ENCODE results near the gene PLD2.

The PLD2 gene

DNA sequence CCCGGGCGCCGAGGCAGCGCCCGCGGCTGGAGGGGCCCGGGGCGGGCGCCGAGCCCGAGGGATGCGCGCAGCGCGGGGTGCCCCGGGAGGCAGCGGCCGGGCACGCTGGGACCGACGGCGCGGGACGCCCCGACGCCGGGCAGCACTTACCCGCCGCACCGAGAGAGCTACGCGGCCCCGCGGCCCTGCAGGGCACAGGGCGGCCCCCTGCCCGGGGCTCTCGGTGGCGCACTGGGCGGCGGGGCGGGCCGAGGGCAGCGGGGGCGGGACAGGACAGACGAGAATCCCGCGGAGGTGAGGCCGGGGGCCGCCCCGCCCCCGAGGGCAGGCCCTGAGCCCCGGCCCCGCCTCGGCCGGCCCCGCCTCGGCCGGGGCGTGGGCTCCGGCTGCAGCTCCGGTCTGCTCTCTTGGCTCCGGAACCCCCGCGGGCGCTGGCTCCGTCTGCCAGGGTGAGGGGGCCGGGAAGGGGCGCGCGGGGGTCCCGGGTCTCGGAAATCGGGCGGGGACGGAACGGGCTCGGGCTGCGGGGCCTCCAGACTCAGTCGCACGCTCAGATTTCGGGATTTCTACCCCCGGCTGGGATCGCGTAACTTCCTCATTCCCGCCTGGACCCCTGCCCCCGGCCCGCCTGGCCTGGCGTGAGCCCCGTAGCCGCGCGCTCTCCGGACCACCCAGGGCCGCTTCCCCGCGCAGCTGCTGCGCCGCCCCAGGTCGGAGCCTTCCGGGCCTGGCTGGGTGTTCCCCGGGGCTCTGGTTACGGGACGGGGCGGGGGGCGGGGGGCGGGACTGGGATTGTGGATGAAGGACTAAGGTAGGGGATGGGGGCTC is at the start of gene PLD2:
PLD2 (plus strand) TSS at position 376 of the 828 bp plus-strand sequence. CDS start 621 bp downstream, outside the sequence.
- Mint-ChIP-seq H3K27me3 (ENCODE audit: low read depth) (no peaks in the 10 kb centered on the region), H3K27ac (peak within 1 kb of the TSS; percentile 60), H3K4me3 (peak within 1 kb of the TSS; percentile 75), H3K4me1 (ENCODE audit: low read depth) (peaks cover 8% of the 10 kb centered on the region), H3K9me3 (no peaks in the 10 kb centered on the region), H3K36me3 (ENCODE audit: low read depth) (peaks cover 6% of the 10 kb centered on the region)
- peak; percentile 92 for DNase-seq (ENCODE audit: low spot score)

- no peak for DNase-seq (ENCODE audit: low spot score)
- H3K4me1 Mint-ChIP-seq (ENCODE audit: low read depth), result no peaks in the 10 kb centered on the region
- no peak overlapping the region for H3K4me3 Mint-ChIP-seq
- H3K9me3 Mint-ChIP-seq, result no peaks in the 10 kb centered on the region
- H3K36me3 Mint-ChIP-seq (ENCODE audit: low read depth), result no peaks in the 10 kb centered on the region
- H3K27ac Mint-ChIP-seq, result no peak overlapping the region
- peaks cover 15% of the 10 kb centered on the region for H3K27me3 Mint-ChIP-seq (ENCODE audit: low read depth)
Observed at GRCh38 chr17:4759776-4760236, 47.1 kb upstream of the PLD2 start.

DNA sequence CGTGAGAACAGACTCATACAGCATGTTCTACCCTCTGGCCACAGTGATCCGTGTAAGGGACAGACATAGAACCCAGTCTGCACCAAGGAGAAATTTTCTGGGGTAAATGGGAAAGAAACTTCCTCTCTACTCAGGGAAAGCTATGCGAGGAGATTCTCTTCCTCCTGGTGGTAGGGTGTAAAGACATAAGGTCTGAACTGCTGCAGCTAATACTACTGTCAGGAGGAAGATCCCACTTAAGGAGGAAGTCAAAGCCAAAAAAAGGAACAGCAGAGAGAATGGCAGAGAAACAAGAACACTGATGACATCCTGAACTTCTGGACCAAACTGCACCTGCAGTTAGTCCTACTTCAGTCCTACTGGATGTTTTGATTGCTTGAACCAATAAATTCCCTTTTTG is 42.4 kb upstream of the PLD2 start:
- no peaks in the 10 kb centered on the region for H3K36me3 Mint-ChIP-seq (ENCODE audit: low read depth)
- H3K9me3 Mint-ChIP-seq, result no peaks in the 10 kb centered on the region
- H3K4me3 Mint-ChIP-seq, result no peak overlapping the region
- peaks cover 6% of the 10 kb centered on the region for H3K27me3 Mint-ChIP-seq (ENCODE audit: low read depth)
- H3K4me1 Mint-ChIP-seq (ENCODE audit: low read depth), result no peaks in the 10 kb centered on the region
- DNase-seq (ENCODE audit: low spot score), result no peak
- H3K27ac Mint-ChIP-seq, result no peak overlapping the region

DNA sequence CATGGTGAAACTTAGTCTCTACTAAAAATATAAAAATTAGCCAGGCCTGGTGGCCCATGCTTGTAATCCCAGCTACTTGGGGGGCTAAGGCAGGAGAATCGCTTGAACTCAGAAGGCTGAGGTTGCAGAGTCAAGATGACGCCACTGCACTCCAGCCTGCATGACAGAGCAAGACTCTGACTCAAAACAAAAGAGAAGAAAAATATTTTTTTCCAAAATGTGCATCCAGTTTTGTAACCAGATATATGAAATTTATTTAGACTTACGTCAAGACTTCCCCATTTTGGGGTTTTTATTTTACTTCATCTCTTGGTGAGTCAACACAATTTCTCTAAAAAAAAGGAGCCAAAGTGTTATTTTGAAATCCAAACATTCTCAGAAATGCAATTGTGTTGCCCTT is 40.8 kb upstream of the PLD2 start:
- no peaks in the 10 kb centered on the region for H3K36me3 Mint-ChIP-seq (ENCODE audit: low read depth)
- DNase-seq (ENCODE audit: low spot score), result no peak

DNA sequence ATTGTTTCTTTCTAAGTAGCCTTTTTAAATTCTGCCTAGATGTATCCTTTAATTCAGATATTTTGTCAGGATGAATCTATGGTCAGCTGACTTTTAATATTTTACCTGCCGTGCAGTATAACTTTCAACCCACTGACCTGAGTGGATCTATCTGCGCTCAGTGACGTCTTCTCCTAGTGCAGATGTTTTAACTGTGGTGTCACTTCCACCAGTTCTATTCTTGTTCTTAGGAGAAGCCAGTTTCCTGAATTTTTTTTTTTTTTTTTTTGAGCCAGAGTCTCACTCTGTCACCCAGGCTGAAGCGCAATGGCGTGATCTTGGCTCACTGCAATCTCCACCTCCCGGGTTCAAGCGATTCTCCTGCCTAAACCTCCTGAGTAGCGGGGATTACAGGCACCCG is 40.2 kb upstream of the PLD2 start:
- H3K4me1 Mint-ChIP-seq (ENCODE audit: low read depth), result peaks cover 6% of the 10 kb centered on the region
- H3K27ac Mint-ChIP-seq, result no peak overlapping the region
- no peaks in the 10 kb centered on the region for H3K9me3 Mint-ChIP-seq
- peaks cover 8% of the 10 kb centered on the region for H3K27me3 Mint-ChIP-seq (ENCODE audit: low read depth)
- no peak overlapping the region for H3K4me3 Mint-ChIP-seq
- no peaks in the 10 kb centered on the region for H3K36me3 Mint-ChIP-seq (ENCODE audit: low read depth)
- DNase-seq (ENCODE audit: low spot score), result no peak

More for the DNA sequence above, 40.8 kb upstream of the PLD2 start:
- Mint-ChIP-seq H3K4me3 (no peak overlapping the region), H3K4me1 (ENCODE audit: low read depth) (peaks cover 2% of the 10 kb centered on the region), H3K27ac (no peak overlapping the region), H3K9me3 (no peaks in the 10 kb centered on the region), H3K27me3 (ENCODE audit: low read depth) (peaks cover 8% of the 10 kb centered on the region)

DNA sequence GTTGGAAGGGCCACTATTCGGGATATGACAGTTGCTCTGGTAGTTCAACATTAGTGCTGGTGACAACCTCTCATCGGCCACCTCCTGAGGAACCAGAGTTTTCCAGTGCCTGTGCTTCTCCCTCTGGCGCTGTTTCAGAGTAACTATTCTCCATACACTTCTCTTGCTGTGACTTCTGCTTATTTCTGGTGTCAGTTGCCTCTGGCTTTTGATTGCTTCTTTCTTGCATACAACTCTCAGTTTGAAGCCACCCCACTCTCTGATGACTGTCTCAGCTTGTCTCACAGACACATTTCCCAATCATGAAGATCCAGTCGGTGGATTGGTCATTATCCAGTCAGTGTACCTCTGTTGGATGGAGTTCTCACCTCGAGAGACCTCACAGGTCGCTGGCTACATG is 38.7 kb upstream of the PLD2 start:
- Mint-ChIP-seq H3K9me3 (no peaks in the 10 kb centered on the region), H3K4me1 (ENCODE audit: low read depth) (peaks cover 10% of the 10 kb centered on the region), H3K27me3 (ENCODE audit: low read depth) (peaks cover 5% of the 10 kb centered on the region), H3K36me3 (ENCODE audit: low read depth) (no peaks in the 10 kb centered on the region), H3K4me3 (no peak overlapping the region), H3K27ac (no peak overlapping the region)
- no peak for DNase-seq (ENCODE audit: low spot score)

DNA sequence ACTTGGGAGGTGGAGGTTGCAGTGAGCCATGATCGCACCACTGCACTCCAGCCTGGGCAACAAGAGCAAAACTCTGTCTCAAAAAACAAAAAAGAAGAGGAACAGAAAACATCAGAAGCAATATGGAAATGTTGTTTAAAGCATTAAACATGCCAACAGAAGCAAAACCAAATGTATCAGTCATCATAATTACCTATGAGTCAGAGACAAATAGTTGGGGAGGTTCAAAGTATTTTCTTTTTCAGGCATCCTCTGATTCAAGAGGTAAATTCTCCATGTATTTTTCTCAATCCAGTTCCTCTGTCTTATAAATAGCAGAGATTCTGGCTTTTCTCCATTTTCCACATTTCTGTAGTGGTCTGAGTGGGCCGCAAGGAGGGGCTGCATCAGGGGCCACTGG is 37.3 kb upstream of the PLD2 start:
- H3K27ac Mint-ChIP-seq, result no peak overlapping the region
- H3K27me3 Mint-ChIP-seq (ENCODE audit: low read depth), result peaks cover 10% of the 10 kb centered on the region
- H3K36me3 Mint-ChIP-seq (ENCODE audit: low read depth), result no peaks in the 10 kb centered on the region
- DNase-seq (ENCODE audit: low spot score), result no peak
- H3K4me1 Mint-ChIP-seq (ENCODE audit: low read depth), result peaks cover 10% of the 10 kb centered on the region
- H3K9me3 Mint-ChIP-seq, result no peaks in the 10 kb centered on the region
- no peak overlapping the region for H3K4me3 Mint-ChIP-seq

DNA sequence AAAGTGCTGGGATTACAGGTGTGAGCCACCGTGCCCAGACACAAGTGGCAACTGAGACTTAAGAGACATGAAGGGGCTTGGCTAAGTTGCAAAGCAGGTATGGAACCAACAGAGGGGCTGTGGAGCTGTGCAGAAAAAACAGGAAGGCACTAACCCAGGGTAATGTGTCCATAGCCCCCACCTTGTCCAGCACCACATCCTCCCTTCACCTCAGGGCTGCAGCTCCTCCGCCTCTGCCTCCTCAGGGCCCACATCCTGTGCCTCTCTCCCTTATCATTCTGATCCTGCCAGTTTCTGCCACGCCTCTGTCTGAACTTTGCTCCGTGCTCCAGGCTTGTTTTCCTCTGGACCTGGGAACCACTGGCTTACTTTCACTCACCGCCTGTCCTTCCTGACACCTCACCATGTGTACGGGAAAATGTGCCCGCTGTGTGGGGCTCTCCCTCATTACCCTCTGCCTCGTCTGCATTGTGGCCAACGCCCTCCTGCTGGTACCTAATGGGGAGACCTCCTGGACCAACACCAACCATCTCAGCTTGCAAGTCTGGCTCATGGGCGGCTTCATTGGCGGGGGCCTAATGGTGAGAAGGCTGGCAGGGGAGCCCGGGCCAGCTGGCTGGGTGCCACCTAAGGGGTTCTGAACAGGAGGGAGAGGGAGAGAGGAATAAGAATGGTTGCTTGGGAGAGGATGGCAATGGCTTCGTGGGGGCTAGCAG is 35.3 kb upstream of the PLD2 start, which contains the start of gene TM4SF5:
TM4SF5 (plus strand) TSS at position 368 of the 716 bp plus-strand sequence; CDS start at position 405, 37 bp downstream.
- Mint-ChIP-seq H3K4me3 (peak within 1 kb of the TSS; percentile 21), H3K4me1 (ENCODE audit: low read depth) (peaks cover 10% of the 10 kb centered on the region), H3K27ac (peak within 1 kb of the TSS; percentile 3), H3K9me3 (no peaks in the 10 kb centered on the region), H3K27me3 (ENCODE audit: low read depth) (peaks cover 10% of the 10 kb centered on the region), H3K36me3 (ENCODE audit: low read depth) (no peaks in the 10 kb centered on the region)
- DNase-seq (ENCODE audit: low spot score), result no peak

- no peak for DNase-seq (ENCODE audit: low spot score)
- Mint-ChIP-seq H3K4me1 (ENCODE audit: low read depth) (peaks cover 10% of the 10 kb centered on the region), H3K27ac (no peak overlapping the region), H3K36me3 (ENCODE audit: low read depth) (no peaks in the 10 kb centered on the region), H3K27me3 (ENCODE audit: low read depth) (peaks cover 10% of the 10 kb centered on the region), H3K4me3 (no peak overlapping the region), H3K9me3 (no peaks in the 10 kb centered on the region)
Observed at GRCh38 chr17:4772235-4772613, 34.7 kb upstream of the PLD2 start.

- peaks cover 29% of the 10 kb centered on the region for H3K27me3 Mint-ChIP-seq (ENCODE audit: low read depth)
- H3K4me1 Mint-ChIP-seq (ENCODE audit: low read depth), result peaks cover 1% of the 10 kb centered on the region
- no peak overlapping the region for H3K27ac Mint-ChIP-seq
- H3K36me3 Mint-ChIP-seq (ENCODE audit: low read depth), result no peaks in the 10 kb centered on the region
- no peaks in the 10 kb centered on the region for H3K9me3 Mint-ChIP-seq
- no peak for DNase-seq (ENCODE audit: low spot score)
- no peak overlapping the region for H3K4me3 Mint-ChIP-seq
Observed at GRCh38 chr17:4777969-4778760, 28.8 kb upstream of the PLD2 start.

DNA sequence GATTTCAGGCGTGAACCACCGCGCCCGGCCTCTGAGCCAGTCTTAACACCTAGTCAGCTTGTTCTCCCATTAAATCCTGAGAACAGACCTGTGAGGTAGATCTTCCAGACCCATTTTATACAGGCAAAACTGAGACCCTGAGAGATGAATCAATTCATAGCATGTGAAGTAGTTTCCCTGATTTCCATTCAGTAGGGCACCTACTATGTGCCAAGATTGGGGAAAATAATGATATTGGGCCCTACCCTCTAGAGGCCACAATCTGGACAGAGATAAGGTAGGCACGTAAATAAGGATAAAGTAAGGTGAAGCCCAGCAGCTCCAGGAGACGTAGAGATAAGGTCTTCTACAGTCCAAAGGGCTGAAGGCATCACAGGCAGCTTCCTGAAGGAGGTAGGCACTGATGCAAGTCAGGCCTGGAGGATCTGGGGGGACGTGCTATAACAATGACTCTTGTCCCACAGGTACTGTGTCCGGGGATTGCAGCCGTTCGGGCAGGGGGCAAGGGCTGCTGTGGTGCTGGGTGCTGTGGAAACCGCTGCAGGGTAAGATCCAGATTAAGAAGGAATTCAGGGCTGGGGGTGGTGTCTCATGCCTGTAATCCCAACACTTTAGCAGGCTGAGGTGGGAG is 26.5 kb upstream of the PLD2 start:
- H3K36me3 Mint-ChIP-seq (ENCODE audit: low read depth), result no peaks in the 10 kb centered on the region

GRCh38 chr17:4782652-4783051 is 24.3 kb upstream of the PLD2 start:
- peaks cover 15% of the 10 kb centered on the region for H3K4me1 Mint-ChIP-seq (ENCODE audit: low read depth)
- H3K27me3 Mint-ChIP-seq (ENCODE audit: low read depth), result peaks cover 66% of the 10 kb centered on the region
- no peak for DNase-seq (ENCODE audit: low spot score)
- no peaks in the 10 kb centered on the region for H3K36me3 Mint-ChIP-seq (ENCODE audit: low read depth)
- no peak overlapping the region for H3K27ac Mint-ChIP-seq
- no peaks in the 10 kb centered on the region for H3K9me3 Mint-ChIP-seq
- no peak overlapping the region for H3K4me3 Mint-ChIP-seq

More for the DNA sequence above, 26.5 kb upstream of the PLD2 start:
- Mint-ChIP-seq H3K27ac (no peak overlapping the region), H3K4me1 (ENCODE audit: low read depth) (peaks cover 3% of the 10 kb centered on the region), H3K27me3 (ENCODE audit: low read depth) (peaks cover 45% of the 10 kb centered on the region), H3K9me3 (no peaks in the 10 kb centered on the region), H3K4me3 (no peak overlapping the region)
- no peak for DNase-seq (ENCODE audit: low spot score)

- Mint-ChIP-seq H3K4me3 (peak overlapping the region; percentile 34), H3K36me3 (ENCODE audit: low read depth) (peaks cover 3% of the 10 kb centered on the region), H3K27me3 (ENCODE audit: low read depth) (peaks cover 67% of the 10 kb centered on the region), H3K27ac (no peak overlapping the region), H3K9me3 (no peaks in the 10 kb centered on the region), H3K4me1 (ENCODE audit: low read depth) (peaks cover 18% of the 10 kb centered on the region)
- no peak for DNase-seq (ENCODE audit: low spot score)
Observed at GRCh38 chr17:4785311-4786105, 21.4 kb upstream of the PLD2 start.
